Tibial artery (tissue), 4 donors: ENCODE results near the gene CENPV.
"Not testable (repeated sequence)": the region's sequence is repeated elsewhere in the genome, so short reads cannot be mapped to it uniquely, and the experiment has no call there.

ENCODE experiments used
- DNase-seq, 2 donors: peaks; one replicate each; pipeline ENCODE4 v3.0.0-alpha.2; 2019
- H3K27ac ChIP-seq, 2 donors: fragments of 200-600 bp; sonication (generic) in 1 of 2; 1 replicate in 1 of 2; 2 replicates in 1 of 2; pipeline ENCODE4 v1.5.1; 2018 to 2019; ENCODE audit warnings: mild to moderate bottlenecking in 1 of 2
- H3K27me3 ChIP-seq, 2 donors: fragments of 200-600 bp; sonication (generic) in 1 of 2; one replicate each; pipeline versions ENCODE4 v1.5.1 to v1.6.0; 2016 to 2019
- H3K36me3 ChIP-seq, 3 donors: fragments of 200-600 bp; sonication (generic) in 2 of 3; one replicate each; pipeline ENCODE4 v1.5.1; 2016 to 2019; ENCODE audit warnings: mild to moderate bottlenecking in 2 of 3
- H3K4me1 ChIP-seq, 4 donors: fragments of 200-600 bp; sonication (generic) in 2 of 4; 1 replicate in 3 of 4; 2 replicates in 1 of 4; pipeline ENCODE4 v1.5.1; 2016 to 2019
- H3K4me3 ChIP-seq, 2 donors: fragments of 200-600 bp; sonication (generic) in 1 of 2; 1 replicate in 1 of 2; 2 replicates in 1 of 2; pipeline ENCODE4 v1.5.1; 2018 to 2019; ENCODE audit warnings: mild to moderate bottlenecking in 2 of 2
- H3K9me3 ChIP-seq, 3 donors: fragments of 200-600 bp; sonication (generic) in 1 of 3; one replicate each; pipeline ENCODE4 v1.5.1; 2016 to 2019
- intact Hi-C: fragments of 100-400 bp; cut with DNase I; formaldehyde crosslinking; loops from one replicate; pipeline ENCODE4 v1.15.0; 2023; ENCODE audit warnings: low total_unique reads
- TF ChIP-seq, protein P1 (sequence below), 2 experiments: fragments of 200-600 bp in 1 of 2; fragments of 450-650 bp in 1 of 2; IDR thresholded peaks; one replicate each; pipeline ENCODE4 v1.5.1; 2017 to 2019; ENCODE audit warnings: antibody characterized with exemption in 2 of 2, mild to moderate bottlenecking in 1 of 2, moderate library complexity in 1 of 2

The CENPV gene

DNA sequence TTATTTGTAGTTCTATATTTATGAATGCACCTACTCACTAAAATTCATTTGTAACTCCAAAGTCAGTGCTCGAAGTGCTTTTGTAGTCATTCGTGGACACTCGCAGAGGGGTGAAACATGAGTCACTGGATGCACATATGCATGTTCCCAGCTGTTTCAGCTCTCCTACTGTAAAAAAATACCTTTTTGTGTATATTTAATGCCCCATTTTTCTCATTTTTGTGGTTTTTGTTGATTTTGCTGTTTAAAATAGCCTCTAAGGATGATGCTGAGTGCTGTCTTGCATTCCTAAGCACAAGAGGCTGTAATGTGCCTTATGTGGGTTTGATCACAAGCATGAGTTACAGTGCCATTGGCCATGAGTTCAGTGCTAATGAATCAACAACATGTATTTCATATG is 30.6 kb downstream of the CENPV start:
- H3K27me3 ChIP-seq = no peaks in the 10 kb centered on the region
- DNase-seq = no peak
- peaks cover 17 to 65% (median 22%) of the 10 kb centered on the region in 3 donors for H3K36me3 ChIP-seq
- intact Hi-C loops = no loop called here
- H3K9me3 ChIP-seq = no peaks in the 10 kb centered on the region
- TF ChIP-seq, protein P1, sequence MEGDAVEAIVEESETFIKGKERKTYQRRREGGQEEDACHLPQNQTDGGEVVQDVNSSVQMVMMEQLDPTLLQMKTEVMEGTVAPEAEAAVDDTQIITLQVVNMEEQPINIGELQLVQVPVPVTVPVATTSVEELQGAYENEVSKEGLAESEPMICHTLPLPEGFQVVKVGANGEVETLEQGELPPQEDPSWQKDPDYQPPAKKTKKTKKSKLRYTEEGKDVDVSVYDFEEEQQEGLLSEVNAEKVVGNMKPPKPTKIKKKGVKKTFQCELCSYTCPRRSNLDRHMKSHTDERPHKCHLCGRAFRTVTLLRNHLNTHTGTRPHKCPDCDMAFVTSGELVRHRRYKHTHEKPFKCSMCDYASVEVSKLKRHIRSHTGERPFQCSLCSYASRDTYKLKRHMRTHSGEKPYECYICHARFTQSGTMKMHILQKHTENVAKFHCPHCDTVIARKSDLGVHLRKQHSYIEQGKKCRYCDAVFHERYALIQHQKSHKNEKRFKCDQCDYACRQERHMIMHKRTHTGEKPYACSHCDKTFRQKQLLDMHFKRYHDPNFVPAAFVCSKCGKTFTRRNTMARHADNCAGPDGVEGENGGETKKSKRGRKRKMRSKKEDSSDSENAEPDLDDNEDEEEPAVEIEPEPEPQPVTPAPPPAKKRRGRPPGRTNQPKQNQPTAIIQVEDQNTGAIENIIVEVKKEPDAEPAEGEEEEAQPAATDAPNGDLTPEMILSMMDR (IDR thresholded peaks at IDR 0.05) = no peak
- H3K4me3 ChIP-seq = no peak overlapping the region
- H3K4me1 ChIP-seq = no peaks in the 10 kb centered on the region
- no peak overlapping the region for H3K27ac ChIP-seq

DNA sequence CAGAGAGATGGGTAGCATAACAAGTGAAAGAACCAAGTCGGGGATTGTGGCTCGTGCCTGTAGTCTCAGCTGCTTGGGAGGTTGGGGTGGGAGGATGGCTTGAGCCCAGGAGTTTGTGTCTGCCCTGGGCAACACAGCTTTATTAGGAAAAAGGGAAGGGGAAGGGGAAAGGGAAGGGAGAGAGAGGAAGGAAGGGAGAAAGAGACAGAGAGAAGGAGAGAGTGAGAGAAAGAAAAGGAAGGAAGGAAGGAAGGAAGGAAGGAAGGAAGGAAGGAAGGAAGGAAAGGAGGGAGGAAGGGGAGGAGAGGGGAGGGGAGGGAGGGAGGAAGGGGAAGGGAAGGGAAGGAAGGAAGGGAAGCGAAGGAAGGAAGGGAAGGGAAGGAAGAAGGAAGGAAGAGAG is 33.3 kb downstream of the CENPV start:
- no peak overlapping the region for H3K27ac ChIP-seq
- TF ChIP-seq, protein P1 (IDR thresholded peaks at IDR 0.05) = no peak
- DNase-seq = no peak
- H3K4me1 ChIP-seq = no peaks in the 10 kb centered on the region
- no peaks in the 10 kb centered on the region for H3K9me3 ChIP-seq
- H3K27me3 ChIP-seq = no peaks in the 10 kb centered on the region
- intact Hi-C loops = no loop called here
- no peak overlapping the region for H3K4me3 ChIP-seq
- peaks cover 7 to 62% (median 17%) of the 10 kb centered on the region in 3 donors for H3K36me3 ChIP-seq

DNA sequence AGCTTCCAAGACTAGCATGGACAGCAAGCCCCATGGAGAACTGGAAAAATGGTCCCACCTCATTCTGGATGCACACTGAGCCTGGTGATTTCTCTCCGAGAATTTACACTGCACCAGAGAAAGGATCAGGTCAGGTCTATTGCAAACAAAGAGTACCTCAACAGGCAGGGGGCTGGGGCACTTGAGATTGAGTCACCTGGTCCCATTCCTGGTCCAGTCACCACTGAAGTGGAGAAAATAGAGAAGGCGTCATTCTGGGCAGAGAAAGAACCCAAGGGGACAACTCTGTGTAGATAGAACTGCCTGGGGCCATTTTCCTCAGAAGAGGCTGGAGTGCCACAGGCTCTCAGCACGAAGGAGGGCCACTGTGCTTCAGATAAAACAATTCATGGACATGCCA is 38.4 kb downstream of the CENPV start:
- intact Hi-C loops = no loop called here
- Histone ChIP-seq H3K4me1 (no peaks in the 10 kb centered on the region), H3K27me3 (no peaks in the 10 kb centered on the region), H3K36me3 (peaks cover 7 to 44% (median 17%) of the 10 kb centered on the region in 3 donors), H3K4me3 (no peak overlapping the region), H3K27ac (no peak overlapping the region), H3K9me3 (no peaks in the 10 kb centered on the region)
- no peak for DNase-seq
- TF ChIP-seq, protein P1 (IDR thresholded peaks at IDR 0.05) = no peak

DNA sequence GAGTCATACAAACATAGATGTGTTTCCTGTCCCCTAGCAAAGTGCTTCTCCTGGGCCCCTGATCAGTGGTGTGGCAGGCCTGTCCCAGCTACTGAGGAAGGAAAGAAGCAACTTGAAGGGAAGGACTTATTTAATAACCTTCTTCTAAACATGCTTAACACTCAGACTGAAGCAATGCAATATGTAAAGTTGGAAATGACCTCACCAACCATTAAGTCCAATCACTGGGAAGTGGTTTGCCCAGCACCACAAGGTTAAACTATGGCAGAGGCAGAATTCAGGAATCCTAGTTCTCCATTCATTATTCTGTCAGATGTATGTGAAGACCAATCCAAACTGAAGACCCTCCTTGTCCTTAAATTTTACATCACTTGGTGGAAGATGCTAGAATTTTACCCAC is 39.1 kb downstream of the CENPV start:
- H3K36me3 ChIP-seq = peaks cover 7 to 38% (median 17%) of the 10 kb centered on the region in 3 donors
- intact Hi-C loops = no loop called here
- TF ChIP-seq, protein P1 (IDR thresholded peaks at IDR 0.05) = no peak

DNA sequence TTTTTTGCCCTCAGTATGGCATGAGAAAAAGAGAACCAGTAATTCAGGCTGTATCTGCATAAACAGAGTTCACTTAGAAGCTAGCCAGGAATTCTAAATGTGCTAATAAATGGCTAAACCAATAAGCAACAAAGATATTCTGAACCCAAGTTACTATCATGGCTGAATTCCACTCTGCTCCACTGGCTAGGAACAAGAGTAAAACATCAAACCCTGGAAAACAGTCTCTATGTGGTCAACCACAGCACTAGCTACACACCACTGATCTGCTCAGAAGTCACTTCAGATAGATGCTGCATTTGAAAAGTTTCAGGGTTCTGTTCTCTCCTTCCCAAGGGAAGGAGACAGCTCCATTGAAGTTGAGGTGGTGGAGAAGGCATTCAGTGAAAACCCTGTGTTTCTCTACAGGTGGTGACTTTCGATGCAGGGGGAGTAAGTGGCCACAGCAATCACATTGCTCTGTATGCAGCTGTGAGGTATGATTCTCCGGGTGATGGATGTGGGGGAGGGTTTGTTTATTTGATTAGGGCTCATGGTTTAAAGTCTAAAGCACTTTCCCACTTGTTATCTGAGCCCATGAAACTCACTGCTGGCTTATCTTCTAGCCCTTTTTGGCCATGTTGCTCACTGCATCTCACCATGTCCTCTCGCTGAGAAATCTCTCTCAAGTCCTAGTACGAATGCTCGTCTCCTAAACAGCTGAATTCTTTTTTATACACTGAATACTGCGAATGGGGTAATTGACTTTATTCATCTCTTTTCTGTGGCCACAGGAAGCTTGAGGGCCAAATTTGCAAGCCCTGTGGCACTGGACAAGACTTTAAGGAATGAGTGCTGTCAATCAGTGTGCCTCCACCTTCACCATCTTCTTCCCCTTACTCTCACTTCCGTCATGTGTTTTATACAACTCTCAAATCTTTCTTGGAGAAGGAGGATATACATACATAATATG is 39.9 kb downstream of the CENPV start:
- intact Hi-C loops = no loop called here
- Histone ChIP-seq H3K36me3 (peaks cover 7 to 32% (median 14%) of the 10 kb centered on the region in 3 donors), H3K27me3 (no peaks in the 10 kb centered on the region), H3K27ac (no peak overlapping the region), H3K9me3 (no peaks in the 10 kb centered on the region), H3K4me1 (no peaks in the 10 kb centered on the region), H3K4me3 (no peak overlapping the region)
- TF ChIP-seq, protein P1 (IDR thresholded peaks at IDR 0.05) = no peak
- no peak for DNase-seq

More for the DNA sequence above, 39.1 kb downstream of the CENPV start:
- Histone ChIP-seq H3K4me1 (no peaks in the 10 kb centered on the region), H3K4me3 (no peak overlapping the region), H3K9me3 (no peaks in the 10 kb centered on the region), H3K27me3 (no peaks in the 10 kb centered on the region), H3K27ac (no peak overlapping the region)
- no peak for DNase-seq

DNA sequence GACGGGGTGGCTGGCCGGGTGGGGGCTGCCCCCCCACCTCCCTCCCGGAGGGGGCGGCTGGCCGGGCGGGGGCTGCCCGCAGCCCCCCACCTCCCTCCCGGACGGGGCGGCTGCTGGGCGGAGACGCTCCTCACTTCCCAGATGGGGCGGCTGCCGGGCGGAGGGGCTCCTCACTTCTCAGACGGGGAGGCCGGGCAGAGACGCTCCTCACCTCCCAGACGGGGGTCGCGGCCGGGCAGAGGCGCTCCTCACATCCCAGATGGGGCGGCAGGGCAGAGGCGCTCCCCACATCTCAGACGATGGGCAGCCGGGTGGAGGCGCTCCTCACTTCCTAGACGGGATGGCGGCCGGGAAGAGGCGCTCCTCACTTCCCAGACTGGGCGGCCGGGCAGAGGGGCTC is 41.2 kb downstream of the CENPV start:
- H3K27me3 ChIP-seq, H3K27ac ChIP-seq, DNase-seq, H3K4me3 ChIP-seq, H3K4me1 ChIP-seq, intact Hi-C loops, H3K9me3 ChIP-seq: not testable (repeated sequence)
- H3K36me3 ChIP-seq = peaks cover 7 to 27% (median 7%) of the 10 kb centered on the region in 3 donors
